OCI-LY1 (cell line): ENCODE measurements around the gene CABCOCO1.

ENCODE experiments used
- EZH2 ChIP-seq: fragments of 200-600 bp; sonication (generic), shearing (Covaris generic); IDR thresholded peaks from 2 replicates; pipeline ENCODE4 v1.8.0; 2017; ENCODE audit warnings: borderline replicate concordance, mixed run types, mild to moderate bottlenecking, antibody characterized with exemption, low read length, moderate library complexity, mixed read lengths
- TF ChIP-seq, protein P1 (sequence below): fragments of 200-600 bp; sonication (generic), shearing (Covaris generic); IDR thresholded peaks from 2 replicates; pipeline ENCODE4 v1.5.1; 2017; ENCODE audit warnings: mild to moderate bottlenecking, antibody characterized with exemption, low read length, moderate library complexity, mixed read lengths

DNA sequence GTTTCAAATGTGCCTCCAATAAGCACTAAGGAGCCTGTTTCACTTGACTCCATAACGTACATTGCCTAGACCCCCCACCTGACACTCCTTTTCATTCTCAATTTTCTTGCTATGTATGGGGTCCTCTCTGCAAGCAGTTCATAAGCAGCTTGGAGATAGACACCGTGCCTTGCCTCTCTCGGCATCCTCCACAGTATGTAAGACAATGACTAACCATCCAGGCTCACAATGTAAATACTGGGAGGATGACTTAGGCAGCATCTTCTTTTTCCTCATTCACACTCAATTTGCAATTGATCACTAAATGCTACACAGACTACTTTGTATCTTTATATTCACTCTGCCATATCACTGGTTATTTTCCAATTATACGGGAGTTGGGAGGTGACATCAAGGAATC is 22.8 kb upstream of the CABCOCO1 start:
- TF ChIP-seq, protein P1, sequence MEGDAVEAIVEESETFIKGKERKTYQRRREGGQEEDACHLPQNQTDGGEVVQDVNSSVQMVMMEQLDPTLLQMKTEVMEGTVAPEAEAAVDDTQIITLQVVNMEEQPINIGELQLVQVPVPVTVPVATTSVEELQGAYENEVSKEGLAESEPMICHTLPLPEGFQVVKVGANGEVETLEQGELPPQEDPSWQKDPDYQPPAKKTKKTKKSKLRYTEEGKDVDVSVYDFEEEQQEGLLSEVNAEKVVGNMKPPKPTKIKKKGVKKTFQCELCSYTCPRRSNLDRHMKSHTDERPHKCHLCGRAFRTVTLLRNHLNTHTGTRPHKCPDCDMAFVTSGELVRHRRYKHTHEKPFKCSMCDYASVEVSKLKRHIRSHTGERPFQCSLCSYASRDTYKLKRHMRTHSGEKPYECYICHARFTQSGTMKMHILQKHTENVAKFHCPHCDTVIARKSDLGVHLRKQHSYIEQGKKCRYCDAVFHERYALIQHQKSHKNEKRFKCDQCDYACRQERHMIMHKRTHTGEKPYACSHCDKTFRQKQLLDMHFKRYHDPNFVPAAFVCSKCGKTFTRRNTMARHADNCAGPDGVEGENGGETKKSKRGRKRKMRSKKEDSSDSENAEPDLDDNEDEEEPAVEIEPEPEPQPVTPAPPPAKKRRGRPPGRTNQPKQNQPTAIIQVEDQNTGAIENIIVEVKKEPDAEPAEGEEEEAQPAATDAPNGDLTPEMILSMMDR, result no peak
- TF ChIP-seq EZH2, result no peak
